Stomach (tissue), 4 donors: Measurements from ENCODE around the gene RFPL2.
"Not testable (repeated sequence)": the region's sequence is repeated elsewhere in the genome, so short reads cannot be mapped to it uniquely, and the experiment has no call there.

Source experiments
- CTCF ChIP-seq, 7 experiments: fragments of 450-650 bp in 4 of 7; fragments of 200-600 bp in 3 of 7; sonication (generic) in 3 of 7; IDR thresholded peaks; one replicate each; pipeline ENCODE4 v1.5.1; 2016 to 2019; ENCODE audit warnings: antibody characterized with exemption in 7 of 7, control low read depth in 2 of 7, mild to moderate bottlenecking in 1 of 7
- EP300 ChIP-seq: sonication (generic); formaldehyde crosslinking; IDR thresholded peaks from one replicate; pipeline ENCODE4 v1.6.1; 2017; ENCODE audit warnings: antibody characterized with exemption
- POLR2A ChIP-seq, 4 donors: fragments of 450-650 bp; IDR thresholded peaks; one replicate each; pipeline ENCODE4 v1.6.1; 2016; ENCODE audit warnings: antibody characterized with exemption in 4 of 4, control low read depth in 2 of 4, mild to moderate bottlenecking in 1 of 4, moderate library complexity in 1 of 4
- POLR2AphosphoS5 ChIP-seq, 3 donors: sonication (generic); formaldehyde crosslinking; IDR thresholded peaks; one replicate each; pipeline ENCODE4 v1.6.1; 2016; ENCODE audit warnings: antibody characterized with exemption in 3 of 3

GRCh38 chr22:32151641-32152040 is 53.2 kb downstream of the RFPL2 start:
- TF ChIP-seq CTCF (IDR thresholded peaks at IDR 0.05); POLR2A (IDR thresholded peaks at IDR 0.05); EP300; POLR2AphosphoS5 (IDR thresholded peaks at IDR 0.05): not testable (repeated sequence)
